Stomach (tissue), 9 donors: ENCODE data around the gene NES. TPM values are rescaled to one million over a fixed set of nuclear protein-coding genes. Genes with fewer than 3 reads are reported as not detected.

Experiments used
- DNase-seq, 2 donors: peaks; one replicate each; pipeline versions ENCODE4 v3.0.0 to v3.0.0-alpha.2; 2013 to 2019
- H3K27ac ChIP-seq, 5 donors: fragments of 200-600 bp in 4 of 5; sonication (generic) in 4 of 5; one replicate each; pipeline ENCODE4 v1.5.1; 2013 to 2019; ENCODE audit warnings: mild to moderate bottlenecking in 1 of 5, moderate library complexity in 1 of 5
- H3K27me3 ChIP-seq, 3 donors: fragments of 200-600 bp; sonication (generic); one replicate each; pipeline ENCODE4 v1.5.1; 2017 to 2019; ENCODE audit warnings: mixed run types in 1 of 3
- H3K36me3 ChIP-seq, 4 donors: fragments of 200-600 bp; sonication (generic); 1 replicate in 3 of 4; 2 replicates in 1 of 4; pipeline ENCODE4 v1.5.1; 2016 to 2019
- H3K4me1 ChIP-seq, 4 donors: fragments of 200-600 bp; sonication (generic); one replicate each; pipeline ENCODE4 v1.5.1; 2016 to 2019
- H3K4me3 ChIP-seq, 4 donors: fragments of 200-600 bp; sonication (generic) in 3 of 4; one replicate each; pipeline ENCODE4 v1.5.1; 2016 to 2019; ENCODE audit warnings: mild to moderate bottlenecking in 1 of 4
- H3K9me3 ChIP-seq, 4 donors: fragments of 200-600 bp; sonication (generic); one replicate each; pipeline ENCODE4 v1.5.1; 2016 to 2019
- EP300 ChIP-seq: sonication (generic); formaldehyde crosslinking; IDR thresholded peaks from one replicate; pipeline ENCODE4 v1.6.1; 2017; ENCODE audit warnings: antibody characterized with exemption
- POLR2A ChIP-seq, 4 donors: fragments of 450-650 bp; IDR thresholded peaks; one replicate each; pipeline ENCODE4 v1.6.1; 2016; ENCODE audit warnings: antibody characterized with exemption in 4 of 4, control low read depth in 2 of 4, mild to moderate bottlenecking in 1 of 4, moderate library complexity in 1 of 4
- POLR2AphosphoS5 ChIP-seq, 3 donors: sonication (generic); formaldehyde crosslinking; IDR thresholded peaks; one replicate each; pipeline ENCODE4 v1.6.1; 2016; ENCODE audit warnings: antibody characterized with exemption in 3 of 3
- WGBS, 5 donors: extraction: QIAGEN DNeasy Blood & Tissue Kit in 3 of 5; methylation state at CpG; one replicate each; pipeline versions ENCODE4 v1.1.5 to v1.1.7; 2013 to 2018; 5-methylcytosine and 5-hydroxymethylcytosine counted together
- intact Hi-C: fragments of 100-400 bp; cut with DNase I; formaldehyde crosslinking; loops from one replicate; pipeline ENCODE4 v1.15.1; 2023; ENCODE audit warnings: low total_unique reads
- polyA plus RNA-seq, 3 donors: library from polyadenylated mRNA; stranded (reverse); fragments of 200-250 nt; gene quantifications; one replicate each; pipeline ENCODE4 v1.2.3, GENCODE V29; 2013
- total RNA-seq, 5 donors: library from RNA; depleted of rRNA; stranded (reverse); fragments of >200 nt; gene quantifications; one replicate each; pipeline versions ENCODE4 v1.1.0 to v1.2.3, GENCODE V29; 2014 to 2016
- TF ChIP-seq, protein P1 (sequence below), 7 experiments: fragments of 450-650 bp in 4 of 7; fragments of 200-600 bp in 3 of 7; sonication (generic) in 3 of 7; IDR thresholded peaks; one replicate each; pipeline ENCODE4 v1.5.1; 2016 to 2019; ENCODE audit warnings: antibody characterized with exemption in 7 of 7, control low read depth in 2 of 7, mild to moderate bottlenecking in 1 of 7
- donor health status: healthy with polysubstance abuse.
- donor health status: Bipolar disorder and iron deficiency.
- donor health status: healthy.

NES gene
- total and polyA plus RNA-seq, 8 donors = 1.7 to 22.3 (median 6.8) TPM

DNA sequence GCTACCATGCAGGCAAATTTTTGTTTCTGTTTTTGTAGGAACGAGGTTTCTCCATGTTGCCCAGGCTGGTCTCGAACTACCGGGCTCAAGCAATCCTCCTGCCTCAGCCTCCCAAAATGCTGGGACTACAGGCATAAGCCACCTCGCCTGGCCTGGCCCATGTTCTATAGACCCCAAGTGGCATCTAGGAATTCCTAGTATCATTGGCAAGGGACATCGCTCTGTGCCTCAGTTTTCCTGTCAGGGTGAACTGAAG, 14.5 kb downstream of the NES start:
- intact Hi-C loops = no loop called here
- Histone ChIP-seq H3K36me3 (no peaks in the 10 kb centered on the region), H3K4me3 (no peak overlapping the region), H3K4me1 (peaks cover 54 to 92% (median 79%) of the 10 kb centered on the region in 4 donors), H3K9me3 (no peaks in the 10 kb centered on the region), H3K27ac (peak overlapping the region; percentile 20 to 88 (median 82)), H3K27me3 (peaks cover 0 to 15% (median 2%) of the 10 kb centered on the region in 3 donors)
- TF ChIP-seq POLR2A (IDR thresholded peaks at IDR 0.05) (no peak), POLR2AphosphoS5 (IDR thresholded peaks at IDR 0.05) (no peak), EP300 (no peak)
- TF ChIP-seq, protein P1, sequence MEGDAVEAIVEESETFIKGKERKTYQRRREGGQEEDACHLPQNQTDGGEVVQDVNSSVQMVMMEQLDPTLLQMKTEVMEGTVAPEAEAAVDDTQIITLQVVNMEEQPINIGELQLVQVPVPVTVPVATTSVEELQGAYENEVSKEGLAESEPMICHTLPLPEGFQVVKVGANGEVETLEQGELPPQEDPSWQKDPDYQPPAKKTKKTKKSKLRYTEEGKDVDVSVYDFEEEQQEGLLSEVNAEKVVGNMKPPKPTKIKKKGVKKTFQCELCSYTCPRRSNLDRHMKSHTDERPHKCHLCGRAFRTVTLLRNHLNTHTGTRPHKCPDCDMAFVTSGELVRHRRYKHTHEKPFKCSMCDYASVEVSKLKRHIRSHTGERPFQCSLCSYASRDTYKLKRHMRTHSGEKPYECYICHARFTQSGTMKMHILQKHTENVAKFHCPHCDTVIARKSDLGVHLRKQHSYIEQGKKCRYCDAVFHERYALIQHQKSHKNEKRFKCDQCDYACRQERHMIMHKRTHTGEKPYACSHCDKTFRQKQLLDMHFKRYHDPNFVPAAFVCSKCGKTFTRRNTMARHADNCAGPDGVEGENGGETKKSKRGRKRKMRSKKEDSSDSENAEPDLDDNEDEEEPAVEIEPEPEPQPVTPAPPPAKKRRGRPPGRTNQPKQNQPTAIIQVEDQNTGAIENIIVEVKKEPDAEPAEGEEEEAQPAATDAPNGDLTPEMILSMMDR (IDR thresholded peaks at IDR 0.05) = no peak
- no peak for DNase-seq
- 75 to 93% (median 88%) methylated on average over 5 of the region's 5 CpGs for WGBS, 5 donors

DNA sequence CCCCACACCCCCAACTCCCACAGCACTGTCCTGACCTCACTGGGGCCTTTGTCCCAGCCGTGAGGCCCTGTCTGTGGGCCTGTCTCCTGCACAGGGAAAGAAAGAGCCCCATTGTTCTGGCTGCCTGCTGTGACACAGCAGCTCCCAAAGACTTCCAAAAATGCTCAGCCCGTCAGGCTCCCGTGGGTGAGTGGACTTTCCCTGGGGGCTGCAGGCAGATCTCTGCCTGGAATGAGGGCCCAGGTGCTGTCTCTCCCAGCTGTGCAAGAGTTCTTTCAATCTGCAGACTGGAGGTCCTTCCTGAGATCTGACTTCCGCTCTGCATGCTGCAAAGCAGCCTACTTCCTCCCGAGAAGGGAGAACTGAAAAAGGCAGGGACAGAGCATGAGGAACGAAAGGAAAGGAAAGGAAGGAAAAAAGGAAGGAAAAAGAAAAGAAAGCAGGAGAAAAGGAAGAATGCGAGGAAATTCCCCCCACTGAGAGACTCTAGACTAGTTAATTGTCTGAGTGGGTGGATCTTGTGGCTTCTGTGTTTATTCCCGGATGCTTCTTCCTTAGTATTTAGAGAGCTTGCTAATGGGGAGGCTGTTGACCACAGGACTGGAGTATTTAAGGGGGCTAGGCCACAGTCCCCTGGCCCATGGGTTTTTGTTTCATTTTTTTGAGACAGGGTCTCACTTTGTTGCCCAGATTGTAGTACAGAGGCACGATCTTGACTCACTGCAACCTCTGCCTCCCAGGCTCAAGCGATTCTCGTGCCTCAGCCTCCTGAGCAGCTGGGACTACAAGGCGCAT, 15.0 kb downstream of the NES start:
- WGBS, 5 donors = 47 to 74% (median 64%) methylated on average over 12 of the region's 12 CpGs
- Histone ChIP-seq H3K4me3 (no peak overlapping the region), H3K36me3 (no peaks in the 10 kb centered on the region), H3K27me3 (peaks cover 0 to 20% (median 5%) of the 10 kb centered on the region in 3 donors), H3K27ac (peak overlapping the region; percentile 25 to 88 (median 82)), H3K4me1 (peaks cover 59 to 92% (median 80%) of the 10 kb centered on the region in 4 donors), H3K9me3 (no peaks in the 10 kb centered on the region)
- intact Hi-C loops = no loop called here
- TF ChIP-seq POLR2AphosphoS5 (IDR thresholded peaks at IDR 0.05) (no peak), POLR2A (IDR thresholded peaks at IDR 0.05) (no peak), EP300 (no peak)
- TF ChIP-seq, protein P1 (IDR thresholded peaks at IDR 0.05) = no peak
- peak in 1 of 2 donors; percentile 52 for DNase-seq

DNA sequence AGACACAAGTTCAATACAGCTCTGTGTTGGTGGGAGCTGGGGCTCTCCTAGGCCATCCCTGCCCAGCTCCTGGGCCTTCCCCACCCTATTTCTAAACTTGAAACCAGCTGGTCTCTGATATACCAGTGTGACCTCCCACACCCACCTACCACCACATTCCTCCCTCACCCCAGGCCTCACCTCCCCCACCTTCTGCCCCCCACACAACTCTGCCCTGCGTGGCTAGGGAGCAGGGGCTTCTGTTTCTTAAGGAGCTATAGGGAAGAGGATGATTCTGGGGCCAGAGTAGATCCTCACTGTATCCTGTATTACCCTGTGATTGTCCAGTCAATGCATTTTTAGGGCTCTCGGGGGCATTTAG, 16.5 kb downstream of the NES start:
- Histone ChIP-seq H3K27ac (peak overlapping the region; percentile 61 to 88 (median 82)), H3K27me3 (peaks cover 0 to 35% (median 16%) of the 10 kb centered on the region in 3 donors), H3K9me3 (no peaks in the 10 kb centered on the region), H3K36me3 (no peaks in the 10 kb centered on the region), H3K4me1 (peaks cover 65 to 95% (median 87%) of the 10 kb centered on the region in 4 donors), H3K4me3 (peak overlapping the region; percentile 17 to 38 (median 26))
- intact Hi-C loops = no loop called here
- 50 to 73% (median 57%) methylated on average over 2 of the region's 2 CpGs for WGBS, 5 donors
- peak in 1 of 2 donors; percentile 26 for DNase-seq
- no peak for TF ChIP-seq EP300
- TF ChIP-seq POLR2AphosphoS5 (IDR thresholded peaks at IDR 0.05) = no peak
- TF ChIP-seq, protein P1 (IDR thresholded peaks at IDR 0.05) = no peak
- no peak for TF ChIP-seq POLR2A (IDR thresholded peaks at IDR 0.05)

DNA sequence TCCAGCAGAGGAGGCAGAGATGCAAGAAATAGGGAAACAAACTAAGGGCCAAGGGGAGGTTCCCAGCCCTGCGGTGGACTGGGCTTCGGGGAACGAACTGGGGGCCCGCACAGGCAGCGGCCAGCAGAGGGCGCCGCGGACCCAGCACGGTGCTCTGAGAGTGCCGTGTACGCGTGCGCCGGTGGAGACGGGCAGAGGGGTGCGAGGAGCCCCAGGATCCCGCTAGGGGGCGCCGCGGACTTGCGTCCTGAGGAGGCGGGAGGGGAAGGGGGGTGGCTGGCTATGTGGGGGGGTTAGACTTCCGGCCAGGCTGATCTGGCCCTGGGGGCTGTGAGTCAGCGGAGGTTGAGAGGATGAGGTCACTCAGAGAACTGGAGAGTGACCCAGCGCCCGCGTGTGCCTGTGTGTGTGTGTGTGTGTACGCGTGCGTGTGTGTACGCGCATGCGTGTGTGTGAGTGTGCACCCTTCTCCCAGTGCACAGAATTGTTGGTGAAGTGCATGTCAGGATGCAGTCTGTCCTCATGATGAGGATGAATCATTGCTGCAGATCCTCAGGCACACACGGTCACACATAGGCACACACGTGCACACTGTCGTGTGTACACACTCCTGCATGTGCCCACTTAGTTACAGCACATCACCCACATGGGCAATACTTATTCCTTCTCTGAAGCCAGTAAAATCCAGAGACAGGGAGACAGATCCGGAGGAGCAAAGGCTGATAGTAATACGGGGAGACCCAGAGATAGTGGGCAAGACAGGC, 17.0 kb downstream of the NES start:
- Histone ChIP-seq H3K9me3 (no peaks in the 10 kb centered on the region), H3K4me1 (peaks cover 61 to 90% (median 84%) of the 10 kb centered on the region in 4 donors), H3K4me3 (peak overlapping the region; percentile 10 to 38 (median 21)), H3K36me3 (no peaks in the 10 kb centered on the region), H3K27me3 (peaks cover 0 to 40% (median 16%) of the 10 kb centered on the region in 3 donors), H3K27ac (peak overlapping the region; percentile 61 to 88 (median 82))
- peak; percentile 92 to 98 for DNase-seq
- 8 to 15% (median 13%) methylated on average over 35 to 38 of the region's 38 CpGs for WGBS, 5 donors
- intact Hi-C loops = no loop called here
- TF ChIP-seq EP300 = no peak
- peak in 1 of 3 donors; percentile 51 for TF ChIP-seq POLR2AphosphoS5 (IDR thresholded peaks at IDR 0.05)
- TF ChIP-seq, protein P1 (IDR thresholded peaks at IDR 0.05) = peak in 6 of 7 experiments; percentile 47 to 100 (median 96)
- no peak for TF ChIP-seq POLR2A (IDR thresholded peaks at IDR 0.05)
